IMR-90 (cell line): ENCODE measurements around the gene HNRNPA3.

Experiments
- MAFK ChIP-seq: IDR thresholded peaks from 2 replicates; pipeline ENCODE4 v1.6.1; 2012; ENCODE audit warnings: low read depth, low read length, improper control_type of control experiment
- MXI1 ChIP-seq: IDR thresholded peaks from 2 replicates; pipeline ENCODE4 v1.6.1; 2012; ENCODE audit warnings: low read depth, mild to moderate bottlenecking, low read length, moderate library complexity, borderline replicate concordance
- POLR2A ChIP-seq: IDR thresholded peaks from 2 replicates; pipeline ENCODE4 v1.6.1; 2012; ENCODE audit warnings: mild to moderate bottlenecking, low read depth, low read length
- RCOR1 ChIP-seq: IDR thresholded peaks from 2 replicates; pipeline ENCODE4 v1.6.1; 2012; ENCODE audit warnings: mild to moderate bottlenecking, low read length, improper control_type of control experiment; ENCODE audit not compliant: insufficient replicate concordance
- RFX5 ChIP-seq: IDR thresholded peaks from 2 replicates; pipeline ENCODE4 v1.8.0; 2012; ENCODE audit warnings: low read depth, mild to moderate bottlenecking, low read length, moderate library complexity
- SMC3 ChIP-seq: fragments of 150-350 bp; IDR thresholded peaks from 2 replicates; pipeline ENCODE4 v1.6.1; 2016; ENCODE audit warnings: low read depth, mild to moderate bottlenecking, antibody characterized with exemption, low read length, moderate library complexity
- TF ChIP-seq, protein P1 (sequence below): conservative IDR thresholded peaks from 2 replicates; pipeline ENCODE4 v1.5.1; 2012; ENCODE audit warnings: mild to moderate bottlenecking, low read depth, low read length, improper control_type of control experiment
- TF ChIP-seq, protein P2 (sequence below): fragments of 150-350 bp; IDR thresholded peaks from 2 replicates; pipeline ENCODE4 v1.6.1; 2016; ENCODE audit warnings: low read depth, mild to moderate bottlenecking, low read length, moderate library complexity, borderline replicate concordance

GRCh38 chr2:177263451-177264208 is 51.0 kb downstream of the HNRNPA3 start:
- TF ChIP-seq MXI1 (peak; percentile 80), POLR2A (peak; percentile 62), RCOR1 (no peak), SMC3 (peak; percentile 79), MAFK (peak; percentile 16; the same call in 1 of the 2 replicates), RFX5 (no peak)
- TF ChIP-seq, protein P1, sequence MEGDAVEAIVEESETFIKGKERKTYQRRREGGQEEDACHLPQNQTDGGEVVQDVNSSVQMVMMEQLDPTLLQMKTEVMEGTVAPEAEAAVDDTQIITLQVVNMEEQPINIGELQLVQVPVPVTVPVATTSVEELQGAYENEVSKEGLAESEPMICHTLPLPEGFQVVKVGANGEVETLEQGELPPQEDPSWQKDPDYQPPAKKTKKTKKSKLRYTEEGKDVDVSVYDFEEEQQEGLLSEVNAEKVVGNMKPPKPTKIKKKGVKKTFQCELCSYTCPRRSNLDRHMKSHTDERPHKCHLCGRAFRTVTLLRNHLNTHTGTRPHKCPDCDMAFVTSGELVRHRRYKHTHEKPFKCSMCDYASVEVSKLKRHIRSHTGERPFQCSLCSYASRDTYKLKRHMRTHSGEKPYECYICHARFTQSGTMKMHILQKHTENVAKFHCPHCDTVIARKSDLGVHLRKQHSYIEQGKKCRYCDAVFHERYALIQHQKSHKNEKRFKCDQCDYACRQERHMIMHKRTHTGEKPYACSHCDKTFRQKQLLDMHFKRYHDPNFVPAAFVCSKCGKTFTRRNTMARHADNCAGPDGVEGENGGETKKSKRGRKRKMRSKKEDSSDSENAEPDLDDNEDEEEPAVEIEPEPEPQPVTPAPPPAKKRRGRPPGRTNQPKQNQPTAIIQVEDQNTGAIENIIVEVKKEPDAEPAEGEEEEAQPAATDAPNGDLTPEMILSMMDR: peak; percentile 90
- TF ChIP-seq, protein P2, sequence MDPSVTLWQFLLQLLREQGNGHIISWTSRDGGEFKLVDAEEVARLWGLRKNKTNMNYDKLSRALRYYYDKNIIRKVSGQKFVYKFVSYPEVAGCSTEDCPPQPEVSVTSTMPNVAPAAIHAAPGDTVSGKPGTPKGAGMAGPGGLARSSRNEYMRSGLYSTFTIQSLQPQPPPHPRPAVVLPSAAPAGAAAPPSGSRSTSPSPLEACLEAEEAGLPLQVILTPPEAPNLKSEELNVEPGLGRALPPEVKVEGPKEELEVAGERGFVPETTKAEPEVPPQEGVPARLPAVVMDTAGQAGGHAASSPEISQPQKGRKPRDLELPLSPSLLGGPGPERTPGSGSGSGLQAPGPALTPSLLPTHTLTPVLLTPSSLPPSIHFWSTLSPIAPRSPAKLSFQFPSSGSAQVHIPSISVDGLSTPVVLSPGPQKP: no peak
